AML-193 (cell line): ENCODE measurements around the gene TMEM132D.

Experiments
- DNase-seq, 2 experiments: peaks; one replicate each; lab custom pipeline; 2025; lab: John Stamatoyannopoulos, UW

TMEM132D gene

DNA sequence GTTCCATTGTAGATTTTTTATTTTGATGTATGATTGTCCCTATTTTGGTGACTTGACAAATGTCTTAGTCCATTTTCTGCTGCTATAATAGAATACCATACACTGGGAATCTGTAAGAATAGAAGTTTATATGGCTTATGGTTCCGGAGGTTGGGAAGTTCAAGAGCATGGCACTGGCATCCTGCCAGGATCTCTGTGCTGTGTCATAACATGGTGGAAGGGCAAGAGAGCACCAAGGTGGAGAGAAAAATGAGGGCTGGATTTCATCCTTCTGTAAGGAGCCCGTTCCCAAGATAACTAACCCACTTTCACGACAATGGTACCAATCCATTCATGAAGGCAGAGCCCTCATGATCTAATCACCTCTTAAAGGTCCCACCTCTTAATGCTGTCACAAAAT is 176.7 kb downstream of the TMEM132D start:
- no peak for DNase-seq

DNA sequence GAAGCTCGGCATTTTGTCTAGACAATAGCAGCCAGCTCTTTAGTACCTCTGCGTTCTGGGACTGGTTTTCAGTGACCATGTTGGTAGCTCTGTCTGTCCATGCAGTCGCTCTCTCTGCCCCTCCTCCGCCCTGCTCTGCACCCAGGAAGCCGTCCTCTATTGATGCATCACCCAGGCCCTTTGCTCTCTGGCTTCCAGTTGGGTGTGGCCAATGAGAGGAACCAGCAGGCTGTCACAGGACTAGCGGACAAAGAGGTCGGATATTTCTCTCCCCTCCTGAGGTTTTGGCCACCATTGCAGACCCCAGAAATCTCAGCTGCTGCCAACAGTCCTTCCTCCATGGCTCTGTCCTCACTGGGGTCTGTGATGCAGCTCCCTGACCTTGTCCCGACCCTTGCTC is 180.6 kb downstream of the TMEM132D start:
- no peak for DNase-seq

DNA sequence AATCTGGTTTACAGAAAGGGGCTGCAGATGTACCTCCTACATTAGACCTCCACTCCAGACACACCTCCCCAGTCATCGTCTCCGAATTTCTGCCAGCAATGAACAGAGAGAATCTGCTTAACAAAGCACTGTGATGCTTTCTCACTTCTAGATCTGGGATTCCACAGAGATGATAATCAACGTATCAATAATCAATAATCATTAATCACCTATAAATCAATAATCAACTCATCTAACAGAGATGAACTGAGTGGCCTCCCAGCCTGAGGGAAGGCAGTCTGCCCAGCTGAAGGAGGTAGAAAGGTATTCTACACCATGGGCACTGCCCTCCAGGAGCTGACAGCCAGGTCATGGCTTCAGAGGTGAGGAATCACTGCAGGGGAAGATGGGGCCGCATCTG is 183.2 kb downstream of the TMEM132D start:
- no peak for DNase-seq

DNA sequence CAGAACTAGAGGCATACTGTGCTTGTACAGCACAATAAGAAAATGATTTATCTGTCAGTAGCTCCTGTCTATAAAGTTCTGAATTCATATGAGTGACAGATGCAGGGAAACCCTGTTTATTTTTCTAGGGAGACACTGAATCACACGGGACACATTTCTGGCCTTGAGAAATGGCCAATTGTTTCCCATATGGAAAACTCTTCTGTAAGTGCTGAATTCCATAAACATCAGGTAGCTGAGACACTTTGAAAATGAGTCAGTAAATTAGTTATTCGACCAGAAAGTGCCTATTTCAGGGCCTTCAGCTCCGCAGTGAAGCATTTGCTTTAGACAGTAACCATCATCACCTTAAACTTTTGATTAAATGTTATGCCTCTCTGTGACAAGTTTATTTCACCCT is 184.4 kb downstream of the TMEM132D start:
- DNase-seq = no peak

DNA sequence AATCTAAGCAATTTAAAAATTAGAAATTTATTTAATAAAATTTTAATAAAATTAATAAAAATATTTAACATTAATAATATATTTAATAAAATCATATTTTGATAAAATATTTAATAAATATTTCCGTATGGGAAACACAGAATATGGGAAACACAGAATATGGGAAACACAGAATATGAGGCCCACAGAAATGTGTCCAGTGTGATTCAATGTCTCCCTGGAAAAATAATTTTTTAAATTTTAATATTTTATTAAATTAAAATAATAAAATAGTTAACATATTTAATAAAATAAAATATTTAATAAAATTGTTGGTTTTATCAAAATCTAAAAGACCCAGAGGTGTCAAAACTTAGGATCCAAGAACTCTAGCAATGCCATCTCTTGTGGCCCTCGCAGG is 186.4 kb downstream of the TMEM132D start:
- DNase-seq = no peak

DNA sequence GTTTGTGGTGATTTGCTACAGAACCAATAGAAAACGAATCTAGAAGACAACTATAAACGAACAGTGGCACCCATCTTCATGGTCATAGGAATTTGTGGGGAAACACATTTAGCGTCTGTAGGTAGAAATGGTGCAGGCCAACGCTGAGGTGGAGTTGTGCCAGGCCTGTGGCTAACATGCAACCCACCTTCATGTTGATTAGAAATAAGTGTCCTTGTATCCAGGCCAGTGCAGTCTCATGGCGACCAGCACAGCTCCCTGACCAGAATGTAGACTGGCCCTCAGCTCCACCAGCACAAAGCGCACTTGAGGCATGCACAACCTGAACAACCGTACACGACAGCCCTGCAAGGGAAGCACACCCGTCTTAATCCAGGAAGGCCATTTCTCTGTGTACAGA is 187.0 kb downstream of the TMEM132D start:
- DNase-seq = no peak

DNA sequence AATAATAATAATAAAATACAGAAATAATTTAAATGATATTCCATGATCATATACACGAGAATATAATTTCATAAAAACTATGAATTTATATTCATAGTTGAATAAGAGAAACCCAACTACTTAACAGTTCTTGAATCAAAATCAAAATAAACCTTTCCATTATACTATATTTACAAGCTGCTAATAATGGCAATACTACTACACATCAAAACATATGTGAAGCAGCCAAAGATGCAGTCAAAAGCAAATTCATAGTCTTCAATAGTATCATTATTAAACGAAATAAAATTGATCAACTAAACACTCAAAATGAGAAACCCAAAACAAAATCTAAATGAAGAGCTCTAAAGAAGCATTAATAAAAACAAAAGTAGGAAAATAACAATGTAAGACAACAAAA is 197.1 kb downstream of the TMEM132D start:
- no peak for DNase-seq

DNA sequence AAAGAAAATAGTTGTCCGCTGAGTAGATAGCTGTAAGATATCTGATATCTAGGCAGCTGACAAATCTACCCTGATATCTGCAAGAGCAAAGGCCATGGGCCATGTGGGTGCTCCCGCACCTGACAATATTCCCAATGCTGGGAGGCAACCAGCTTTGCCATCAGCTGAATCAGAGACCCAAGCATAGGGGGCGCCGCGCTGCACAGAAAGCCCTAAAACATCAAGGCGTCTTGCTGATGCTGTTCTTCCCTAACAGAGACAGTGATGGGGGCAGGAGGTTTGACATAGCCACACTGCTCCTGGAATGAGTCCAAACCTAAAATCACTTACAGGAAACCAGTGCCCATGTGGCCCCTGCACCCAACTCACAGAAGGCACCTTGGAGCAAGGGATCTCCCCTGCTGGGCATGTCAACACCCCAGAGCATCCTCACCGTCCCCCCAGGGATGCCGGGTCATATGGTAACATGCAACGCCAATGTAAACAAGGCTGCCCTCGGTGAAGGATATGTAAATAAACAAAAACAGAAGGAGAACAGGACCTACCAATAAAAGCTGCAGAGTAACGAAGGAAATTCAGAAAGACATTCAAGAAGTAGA is 199.5 kb downstream of the TMEM132D start:
- DNase-seq = no peak

DNA sequence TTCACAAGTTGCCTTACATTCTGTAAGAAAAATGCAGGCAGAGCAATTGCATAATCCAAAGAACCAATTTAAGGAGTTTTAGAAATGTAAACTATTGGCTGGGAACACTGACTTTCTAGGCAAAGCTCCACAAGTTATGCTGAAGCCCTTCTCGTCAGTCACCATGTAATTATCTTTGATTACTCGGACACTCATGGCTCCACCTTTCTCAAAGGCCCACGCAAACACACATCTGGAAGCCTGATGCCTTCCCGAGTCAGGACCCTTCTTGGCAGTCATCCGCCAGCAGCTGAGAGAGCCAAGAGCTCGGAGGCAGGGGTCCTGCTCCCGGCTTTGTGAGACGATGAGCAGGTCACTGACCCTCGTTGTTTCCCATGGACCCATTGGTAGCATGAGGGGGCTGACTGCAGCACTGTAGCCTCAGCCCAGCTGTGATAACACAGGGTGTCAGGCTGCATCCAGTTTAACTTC is 202.2 kb downstream of the TMEM132D start:
- no peak for DNase-seq

DNA sequence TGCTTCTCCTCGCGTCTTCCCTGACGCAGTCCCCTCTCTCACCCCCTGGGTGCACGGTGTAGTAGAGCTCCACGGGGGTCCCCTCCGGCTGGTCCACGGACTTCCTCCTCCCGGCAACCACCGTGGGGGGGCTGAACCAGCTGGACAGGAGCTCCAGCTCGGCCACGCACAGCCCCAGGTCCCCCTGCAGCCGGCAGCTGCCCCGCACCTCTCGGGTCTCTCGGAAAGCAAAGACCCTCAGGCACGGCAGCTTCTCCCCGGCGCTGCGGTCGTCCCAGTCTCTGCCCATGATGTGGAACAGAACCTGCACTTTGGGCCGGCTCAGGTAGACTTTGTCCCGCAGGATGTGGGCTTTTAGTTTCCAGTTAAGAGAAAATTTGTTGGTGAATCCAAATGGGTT is 203.8 kb downstream of the TMEM132D start:
- no peak for DNase-seq

DNA sequence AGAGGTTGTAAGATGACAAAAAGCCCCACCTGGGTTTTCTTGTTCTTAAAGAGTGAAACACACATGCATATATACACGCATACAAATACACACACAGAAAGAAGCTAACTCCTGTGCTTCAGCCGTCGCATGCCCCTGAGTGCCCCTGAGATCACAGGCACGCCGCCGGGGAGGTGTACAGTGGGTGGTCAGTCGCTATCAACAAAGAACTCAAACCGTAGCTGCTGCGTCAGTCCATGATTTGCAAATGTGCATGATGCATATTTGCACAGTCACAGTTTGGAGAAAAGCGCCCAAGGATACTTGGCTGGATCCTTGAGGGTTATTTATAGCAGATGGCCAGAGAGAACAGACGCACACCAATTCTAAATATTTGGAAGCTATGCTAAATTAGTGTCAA is 206.9 kb downstream of the TMEM132D start:
- DNase-seq = no peak

DNA sequence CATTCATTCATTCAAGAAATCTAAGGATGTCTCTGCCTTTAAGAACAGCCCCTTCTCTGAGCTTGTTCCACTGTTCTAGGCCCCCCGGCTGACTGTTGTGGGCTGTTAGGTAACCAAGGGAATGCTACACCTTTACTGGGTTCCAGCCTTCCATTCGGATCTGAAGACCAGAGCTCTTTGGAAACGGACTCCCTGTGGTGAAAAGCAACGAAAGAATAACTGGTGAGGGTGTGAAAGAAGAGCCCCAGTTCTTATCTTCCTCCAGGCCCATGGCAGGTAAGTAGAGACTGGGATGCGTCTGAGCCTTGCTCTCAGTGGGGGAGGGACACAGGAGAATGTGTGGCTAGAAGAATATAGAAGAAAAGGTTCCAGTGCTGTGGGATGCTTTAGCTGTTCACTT is 207.4 kb downstream of the TMEM132D start:
- no peak for DNase-seq

DNA sequence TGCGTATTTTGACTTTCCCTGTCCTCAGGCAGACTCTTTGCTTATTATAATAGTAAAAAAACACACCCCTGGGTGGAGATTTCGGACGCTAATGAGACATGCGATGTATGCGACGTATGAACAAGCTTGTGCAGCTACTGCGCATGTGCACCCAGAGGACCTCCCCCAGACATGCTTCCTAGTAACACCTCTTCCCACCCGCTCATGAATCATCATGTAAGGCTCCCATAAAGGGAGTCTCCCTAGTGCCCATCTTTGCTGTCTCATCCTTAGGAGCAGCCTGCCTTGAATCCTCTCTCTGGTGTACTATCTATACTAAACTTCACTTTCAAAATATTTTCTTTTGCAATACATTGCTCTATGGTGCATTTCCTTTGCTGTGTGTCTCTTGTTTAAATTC is 210.1 kb downstream of the TMEM132D start:
- no peak for DNase-seq

DNA sequence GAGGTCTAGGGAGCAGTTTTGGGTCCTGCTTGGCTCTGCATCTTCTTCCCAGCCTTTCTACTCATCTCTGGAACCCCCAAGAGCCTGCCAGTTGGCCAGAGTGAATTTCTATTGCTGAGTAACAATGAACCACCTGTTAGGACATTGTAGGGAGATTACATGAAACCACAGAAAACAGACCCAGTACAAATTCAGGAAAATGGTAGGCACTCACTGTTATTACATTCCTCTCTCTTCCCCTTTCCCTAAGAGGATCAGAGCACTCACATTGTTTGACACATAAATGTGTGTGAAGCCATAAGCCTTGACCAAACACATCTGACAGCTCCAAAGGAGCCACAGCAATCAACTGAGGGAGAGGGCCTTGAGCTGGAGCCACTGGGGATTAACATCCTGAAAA is 216.1 kb downstream of the TMEM132D start:
- DNase-seq = no peak

DNA sequence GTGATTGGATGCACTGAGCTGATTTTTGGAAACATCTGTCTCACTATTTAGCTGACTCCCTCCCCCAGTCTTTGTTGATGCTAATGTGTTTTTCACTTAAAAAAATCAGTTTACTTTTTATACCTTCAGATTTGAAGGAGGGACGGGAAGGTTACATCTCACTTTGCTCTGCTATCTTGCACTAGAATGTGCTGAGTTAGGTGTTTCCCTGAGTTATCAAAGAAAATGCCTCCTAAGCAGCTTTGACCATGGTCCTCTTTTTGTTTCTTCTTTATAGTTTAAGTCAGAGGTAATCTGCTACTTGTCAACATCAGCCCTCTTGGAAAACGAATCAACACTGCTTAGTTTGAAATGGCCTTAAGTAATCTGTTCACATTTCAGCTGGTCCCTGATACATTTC is 222.0 kb downstream of the TMEM132D start:
- DNase-seq = no peak

DNA sequence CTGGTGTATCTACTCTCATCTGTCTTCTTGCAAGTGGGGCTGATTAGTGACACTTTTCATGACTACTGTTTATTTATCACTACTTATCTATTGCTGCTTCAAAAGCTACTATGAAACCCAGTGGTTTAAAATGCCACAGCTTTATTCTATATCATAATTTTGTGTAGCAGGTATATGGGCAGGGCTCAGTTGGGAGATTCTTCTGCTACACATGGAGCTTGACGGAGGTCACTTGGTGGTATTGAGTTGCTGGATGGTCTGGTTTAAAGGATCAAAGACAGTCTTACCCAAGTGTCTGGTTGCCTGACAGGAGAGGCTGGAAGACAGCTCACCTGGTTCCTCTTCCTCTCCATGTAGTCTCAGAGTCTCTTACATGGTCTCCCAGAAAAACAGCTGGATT is 222.7 kb downstream of the TMEM132D start:
- no peak for DNase-seq

DNA sequence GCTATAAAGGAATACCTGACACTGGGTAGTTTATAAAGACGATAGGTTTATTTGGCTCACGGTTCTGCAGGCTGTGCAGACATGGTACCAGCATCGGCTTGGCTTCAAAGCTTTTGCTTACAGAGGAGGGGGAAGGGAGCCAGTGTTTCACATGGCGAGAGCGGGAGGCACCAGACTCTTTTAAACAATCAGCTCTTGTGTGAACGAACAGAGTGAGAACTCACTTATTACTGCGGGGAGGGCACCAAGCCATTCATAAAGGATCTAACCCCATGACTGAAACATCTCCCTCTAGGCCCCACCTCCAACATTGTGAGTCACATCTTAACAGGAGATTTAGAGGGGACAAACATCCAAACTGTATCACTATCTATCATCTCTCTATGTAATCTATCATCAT is 227.4 kb downstream of the TMEM132D start:
- DNase-seq = no peak

DNA sequence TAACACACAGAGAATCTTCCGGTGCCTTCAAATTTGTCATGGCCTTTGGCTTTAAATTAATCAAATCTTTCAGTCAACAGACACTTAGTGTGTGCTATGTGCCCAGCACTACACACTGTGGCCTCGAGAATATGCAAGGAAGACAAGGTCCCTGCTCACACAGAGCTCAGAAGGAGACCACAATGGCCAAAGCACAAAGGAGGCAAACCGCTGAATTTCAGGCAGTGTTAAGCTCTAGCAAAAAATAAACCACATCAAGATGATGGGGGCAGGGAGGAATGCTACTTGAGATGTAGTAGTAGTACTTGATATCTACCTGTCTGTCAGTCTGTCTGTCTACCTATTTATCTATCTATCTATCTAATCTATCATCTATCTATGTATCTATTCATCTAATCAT is 227.9 kb downstream of the TMEM132D start:
- no peak for DNase-seq

DNA sequence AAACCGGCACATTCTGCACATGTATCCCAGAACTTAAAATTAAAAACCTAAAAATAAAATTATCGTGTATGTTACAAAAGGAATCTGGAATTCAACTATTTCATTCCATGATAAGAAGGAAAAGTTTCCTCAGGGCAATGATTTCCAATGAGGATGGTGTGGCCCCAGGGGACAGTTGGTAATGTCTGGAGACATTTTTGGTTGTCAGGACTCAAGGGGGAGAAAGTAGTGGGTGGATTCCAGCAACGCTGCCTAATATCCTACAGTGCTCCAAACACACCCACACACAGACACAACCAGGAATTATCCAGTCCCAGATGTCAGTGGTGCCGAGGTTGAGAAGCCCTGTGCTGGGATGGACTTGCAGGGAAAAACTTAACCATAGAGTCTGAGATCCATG is 228.3 kb downstream of the TMEM132D start:
- no peak for DNase-seq

DNA sequence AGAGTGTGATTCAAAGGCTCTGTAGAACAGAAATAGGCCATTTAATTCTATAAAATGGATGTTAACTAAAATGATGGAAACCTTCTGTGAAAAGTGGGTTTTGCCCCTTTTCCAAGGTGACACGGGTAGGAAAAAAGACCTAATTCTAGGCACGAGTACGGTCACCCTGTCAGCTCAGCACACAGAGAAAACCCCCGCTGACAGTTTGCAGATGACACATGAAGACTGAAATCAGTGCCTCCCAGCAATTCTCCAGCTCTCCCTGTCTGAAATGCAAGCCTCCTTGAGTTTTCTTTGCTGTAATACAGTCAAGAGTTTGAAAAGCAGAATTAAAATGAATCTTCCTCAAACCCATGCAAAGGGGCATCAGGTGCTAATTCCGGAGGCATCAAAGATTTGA is 230.0 kb downstream of the TMEM132D start:
- DNase-seq = no peak

DNA sequence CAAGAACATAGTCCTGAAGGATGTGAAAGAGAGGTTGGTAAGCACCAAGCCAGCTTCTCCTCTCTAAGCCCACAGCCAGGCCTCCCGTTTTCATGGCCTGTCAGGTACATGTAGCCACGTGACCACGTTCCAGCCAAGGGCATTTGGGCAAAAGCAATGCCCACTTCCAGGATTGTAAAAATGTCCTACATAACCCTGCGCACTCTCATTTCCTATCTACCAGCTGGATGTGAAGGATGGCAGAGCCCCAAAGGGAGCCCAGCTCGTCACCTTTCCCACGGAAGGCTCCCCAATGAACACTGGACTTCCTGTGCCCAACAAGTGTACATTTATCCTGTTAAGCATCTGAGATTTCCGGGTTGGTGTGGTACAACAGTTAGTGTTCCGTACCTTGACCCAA is 231.7 kb downstream of the TMEM132D start:
- no peak for DNase-seq

DNA sequence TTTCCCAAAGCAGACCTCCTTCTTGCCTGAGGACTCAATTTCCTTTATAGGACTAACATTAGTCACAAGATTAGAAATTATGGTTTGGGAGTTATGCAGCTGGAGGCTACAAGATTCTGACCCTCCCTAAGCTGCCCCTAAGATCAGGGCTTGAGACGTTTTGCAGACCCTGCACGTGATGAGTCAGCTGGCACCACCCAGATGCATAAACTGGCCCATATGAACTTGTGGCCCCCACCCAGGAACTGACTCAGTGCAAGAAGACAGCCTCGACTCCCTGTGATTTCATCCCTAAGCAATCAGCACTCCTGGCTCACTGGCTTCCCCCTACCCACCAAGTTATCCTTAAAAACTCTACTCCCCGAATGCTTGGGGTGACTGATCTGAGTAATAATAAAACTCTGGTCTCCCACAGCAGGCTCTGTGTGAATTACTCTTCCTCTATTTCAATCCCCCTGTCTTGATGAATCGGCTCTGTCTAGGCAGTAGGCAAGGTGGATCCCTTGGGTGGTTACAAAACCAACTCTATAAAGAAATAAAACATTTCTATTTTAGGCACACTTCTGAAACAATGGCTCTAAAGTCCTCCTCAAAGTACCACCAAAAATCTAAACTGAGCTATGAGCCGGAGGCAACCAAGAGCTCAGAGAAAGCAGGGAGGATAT is 233.4 kb downstream of the TMEM132D start:
- no peak for DNase-seq

DNA sequence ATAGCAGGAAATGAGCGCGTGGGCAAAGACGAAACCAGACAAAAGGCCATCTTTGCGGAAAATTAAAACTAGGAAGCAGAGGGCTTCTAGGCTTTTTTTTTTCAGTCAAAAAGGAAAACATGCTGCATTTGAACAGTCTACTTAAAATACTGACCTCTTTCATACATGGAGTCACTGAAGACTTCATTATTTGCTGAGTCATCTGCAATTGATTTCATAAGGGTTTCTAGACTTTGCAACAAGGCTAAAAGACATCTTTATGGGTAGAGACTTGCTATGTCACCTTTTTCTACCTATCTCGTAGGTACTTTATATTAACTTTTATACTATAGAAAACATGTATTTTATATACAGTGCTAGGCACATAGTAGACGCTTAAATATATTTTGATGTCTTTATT is 238.4 kb downstream of the TMEM132D start:
- DNase-seq = no peak

DNA sequence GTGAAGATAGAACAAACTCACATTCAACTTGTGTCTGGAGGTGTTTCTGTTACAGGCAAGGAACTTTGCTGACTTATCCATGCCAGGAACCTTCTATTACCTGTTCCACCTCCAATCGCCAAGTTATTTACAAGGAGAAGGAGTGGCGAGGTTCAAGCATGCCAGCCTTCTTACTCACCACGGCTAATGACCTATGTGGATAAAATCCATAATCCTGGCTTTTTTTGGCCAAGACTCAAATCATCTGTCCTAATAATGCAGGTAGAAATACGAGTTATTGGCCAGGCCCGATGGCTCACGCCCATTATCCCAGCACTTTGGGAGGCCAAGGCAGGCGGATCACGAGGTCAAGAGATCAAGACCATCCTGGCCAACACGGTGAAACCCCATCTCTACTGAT is 241.6 kb downstream of the TMEM132D start:
- no peak for DNase-seq
